Fibroblast of lung (primary cell): ENCODE data around the gene GMEB1. TPM values are rescaled to one million over a fixed set of nuclear protein-coding genes. Genes with fewer than 3 reads are reported as not detected.

ENCODE experiments used
- DNase-seq, 2 donors: peaks; one replicate each; pipeline versions ENCODE4 v3.0.0 to v3.0.0-alpha.2; 2010; ENCODE audit warnings: low read depth in 2 of 2
- H2AFZ ChIP-seq: 2 replicates; pipeline ENCODE4 v1.5.1; 2012; ENCODE audit warnings: low read length, control low read depth, inconsistent platforms
- H3K27ac ChIP-seq: 2 replicates; pipeline ENCODE4 v1.5.1; 2011; ENCODE audit warnings: low read length, control low read depth; ENCODE audit not compliant: insufficient read depth
- H3K27me3 ChIP-seq: 2 replicates; pipeline ENCODE4 v1.5.1; 2011; ENCODE audit warnings: mild to moderate bottlenecking, low read length; ENCODE audit not compliant: control insufficient read depth, insufficient read depth
- H3K36me3 ChIP-seq: 2 replicates; pipeline ENCODE4 v1.5.1; 2011; ENCODE audit warnings: low read length; ENCODE audit not compliant: control insufficient read depth, insufficient read depth
- H3K4me1 ChIP-seq: 2 replicates; pipeline ENCODE4 v1.5.1; 2011; ENCODE audit warnings: low read length; ENCODE audit not compliant: control insufficient read depth, insufficient read depth; ENCODE audit errors: extremely low read depth
- H3K4me2 ChIP-seq: 2 replicates; pipeline ENCODE4 v1.5.1; 2011; ENCODE audit warnings: low read length, control low read depth; ENCODE audit not compliant: insufficient read depth; ENCODE audit errors: extremely low read depth
- H3K4me3 ChIP-seq, 4 experiments: fragments of 200-600 bp in 1 of 4; sonication (generic) in 1 of 4; replicated peaks in 1 of 4; 2 replicates each; pipeline ENCODE4 v1.5.1; 2011 to 2016; ENCODE audit warnings: low read length in 4 of 4, low read depth in 3 of 4, mild to moderate bottlenecking in 3 of 4, control low read depth in 2 of 4, inconsistent platforms in 1 of 4, mixed read lengths in 1 of 4; ENCODE audit not compliant: insufficient read depth in 1 of 4; ENCODE audit errors: control extremely low read depth in 1 of 4
- H3K79me2 ChIP-seq: 2 replicates; pipeline ENCODE4 v1.5.1; 2012; ENCODE audit warnings: mild to moderate bottlenecking, low read length, inconsistent platforms; ENCODE audit not compliant: control insufficient read depth, insufficient read depth
- H3K9ac ChIP-seq: 2 replicates; pipeline ENCODE4 v1.5.1; 2011; ENCODE audit warnings: mild to moderate bottlenecking, low read length, control low read depth; ENCODE audit not compliant: insufficient read depth
- H3K9me3 ChIP-seq: 2 replicates; pipeline ENCODE4 v1.5.1; 2012; ENCODE audit warnings: low read depth, low read length; ENCODE audit not compliant: control insufficient read depth, insufficient read depth
- H4K20me1 ChIP-seq: 2 replicates; pipeline ENCODE4 v1.5.1; 2011; ENCODE audit warnings: low read length; ENCODE audit not compliant: control insufficient read depth, insufficient read depth; ENCODE audit errors: extremely low read depth
- EZH2 ChIP-seq: IDR thresholded peaks from 2 replicates; pipeline ENCODE4 v1.5.1; 2012; ENCODE audit warnings: low read length, control low read depth, mild to moderate bottlenecking; ENCODE audit errors: missing control alignments
- polyA plus RNA-seq, 2 donors: library from polyadenylated mRNA; depleted of rRNA in 1 of 2; stranded (reverse) in 1 of 2; unstranded in 1 of 2; fragments of >200 nt; gene quantifications; 2 replicates each; pipeline ENCODE4 v1.2.1, GENCODE V29; 2011 to 2012; ENCODE audit warnings: missing spikeins in 1 of 2
- total RNA-seq: library from RNA; depleted of rRNA; stranded (reverse); fragments of >200 nt; gene quantifications from 2 replicates; pipeline ENCODE4 v1.2.1, GENCODE V29; 2014
- TF ChIP-seq, protein P1 (sequence below), 2 donors: IDR thresholded peaks in 1 of 2; conservative IDR thresholded peaks in 1 of 2; 1 replicate in 1 of 2; 2 replicates in 1 of 2; pipeline ENCODE4 v1.5.1; 2011 to 2012; ENCODE audit warnings: low read length in 2 of 2, control low read depth in 1 of 2, inconsistent platforms in 1 of 2, low read depth in 1 of 2, mild to moderate bottlenecking in 1 of 2

GMEB1 gene
- total and polyA plus RNA-seq, 2 donors (not counting 1 experiment from before 2014, with no cell fraction given) = 5.4 to 8.9 TPM

- H3K9ac ChIP-seq = no peak overlapping the region
- H3K9me3 ChIP-seq = no peaks in the 10 kb centered on the region
- TF ChIP-seq, protein P1, sequence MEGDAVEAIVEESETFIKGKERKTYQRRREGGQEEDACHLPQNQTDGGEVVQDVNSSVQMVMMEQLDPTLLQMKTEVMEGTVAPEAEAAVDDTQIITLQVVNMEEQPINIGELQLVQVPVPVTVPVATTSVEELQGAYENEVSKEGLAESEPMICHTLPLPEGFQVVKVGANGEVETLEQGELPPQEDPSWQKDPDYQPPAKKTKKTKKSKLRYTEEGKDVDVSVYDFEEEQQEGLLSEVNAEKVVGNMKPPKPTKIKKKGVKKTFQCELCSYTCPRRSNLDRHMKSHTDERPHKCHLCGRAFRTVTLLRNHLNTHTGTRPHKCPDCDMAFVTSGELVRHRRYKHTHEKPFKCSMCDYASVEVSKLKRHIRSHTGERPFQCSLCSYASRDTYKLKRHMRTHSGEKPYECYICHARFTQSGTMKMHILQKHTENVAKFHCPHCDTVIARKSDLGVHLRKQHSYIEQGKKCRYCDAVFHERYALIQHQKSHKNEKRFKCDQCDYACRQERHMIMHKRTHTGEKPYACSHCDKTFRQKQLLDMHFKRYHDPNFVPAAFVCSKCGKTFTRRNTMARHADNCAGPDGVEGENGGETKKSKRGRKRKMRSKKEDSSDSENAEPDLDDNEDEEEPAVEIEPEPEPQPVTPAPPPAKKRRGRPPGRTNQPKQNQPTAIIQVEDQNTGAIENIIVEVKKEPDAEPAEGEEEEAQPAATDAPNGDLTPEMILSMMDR (conservative IDR thresholded peaks at IDR 0.05 in 1 of 2, IDR thresholded peaks at IDR 0.05 in 1 of 2; ENCODE audit: low read depth in 1 of 2, low read length in 2 of 2) = no peak
- no peak for TF ChIP-seq EZH2
Observed at GRCh38 chr1:28751315-28752060, 82.9 kb downstream of the GMEB1 start.

DNA sequence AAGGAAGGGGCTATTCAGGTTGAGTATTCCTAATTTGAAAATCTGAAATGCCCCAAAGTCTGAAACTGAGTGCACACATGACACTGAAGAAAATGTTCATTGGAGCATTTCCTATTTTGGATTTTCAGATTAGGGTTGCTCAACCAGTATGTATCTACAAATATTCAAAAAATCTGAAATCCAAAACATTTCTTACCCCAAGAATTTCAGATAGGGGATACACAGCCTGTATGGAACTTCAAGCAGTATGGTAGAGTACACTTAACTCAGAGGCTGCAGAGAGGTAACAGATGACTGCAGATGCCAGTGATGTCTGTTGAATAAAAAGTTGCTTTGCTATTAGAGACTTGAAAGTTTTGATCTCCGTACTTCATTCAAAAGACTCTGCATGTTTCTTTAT, 87.1 kb downstream of the GMEB1 start:
- no peaks in the 10 kb centered on the region for H3K9me3 ChIP-seq
- H3K79me2 ChIP-seq = peaks cover 100% of the 10 kb centered on the region
- H3K4me3 ChIP-seq = no peak overlapping the region
- peaks cover 8% of the 10 kb centered on the region for H3K4me1 ChIP-seq
- no peaks in the 10 kb centered on the region for H3K36me3 ChIP-seq
- H3K4me2 ChIP-seq = peak overlapping the region; percentile 58
- H3K9ac ChIP-seq = no peak overlapping the region
- no peaks in the 10 kb centered on the region for H3K27me3 ChIP-seq
- H4K20me1 ChIP-seq = peaks cover 7% of the 10 kb centered on the region
- no peak overlapping the region for H3K27ac ChIP-seq
- H2AFZ ChIP-seq = no peak overlapping the region
- TF ChIP-seq, protein P1 (conservative IDR thresholded peaks at IDR 0.05 in 1 of 2, IDR thresholded peaks at IDR 0.05 in 1 of 2; ENCODE audit: low read depth in 1 of 2, low read length in 2 of 2) = no peak
- TF ChIP-seq EZH2 = no peak
- DNase-seq = peak in 1 of 2 donors; percentile 42

More at GRCh38 chr1:28751315-28752060, 82.9 kb downstream of the GMEB1 start:
- Histone ChIP-seq H3K4me2 (peak overlapping the region; percentile 66), H3K27ac (no peak overlapping the region), H3K79me2 (peaks cover 97% of the 10 kb centered on the region), H3K4me1 (peaks cover 8% of the 10 kb centered on the region), H4K20me1 (peaks cover 1% of the 10 kb centered on the region), H2AFZ (no peak overlapping the region), H3K36me3 (no peaks in the 10 kb centered on the region), H3K4me3 (no peak overlapping the region), H3K27me3 (no peaks in the 10 kb centered on the region)
- peak; percentile 39 to 79 for DNase-seq

DNA sequence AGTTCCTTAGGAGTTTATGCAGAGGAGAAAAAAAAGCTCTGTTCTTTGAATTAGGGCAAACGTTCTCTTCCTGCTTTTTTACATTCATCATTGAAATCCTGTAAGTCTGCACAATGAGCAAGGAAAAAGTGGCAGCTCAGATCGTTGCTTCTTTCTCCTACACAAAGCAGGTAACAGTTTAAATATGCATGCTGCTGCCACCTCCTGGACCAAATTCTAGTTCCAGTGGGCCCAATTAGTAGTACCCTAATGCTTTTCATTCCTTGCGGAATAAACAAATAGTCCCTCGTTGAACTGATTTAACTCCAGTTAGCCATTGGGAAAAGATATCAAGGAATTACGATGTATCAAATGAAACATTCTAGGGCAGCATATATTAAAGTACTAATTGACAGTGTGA, 88.3 kb downstream of the GMEB1 start:
- Histone ChIP-seq H3K4me2 (no peak overlapping the region), H3K4me1 (peaks cover 8% of the 10 kb centered on the region), H3K9ac (no peak overlapping the region), H4K20me1 (peaks cover 7% of the 10 kb centered on the region), H3K4me3 (no peak overlapping the region), H3K36me3 (no peaks in the 10 kb centered on the region), H3K27me3 (no peaks in the 10 kb centered on the region), H3K79me2 (peaks cover 98% of the 10 kb centered on the region), H3K9me3 (no peaks in the 10 kb centered on the region), H2AFZ (no peak overlapping the region), H3K27ac (no peak overlapping the region)
- TF ChIP-seq, protein P1 (conservative IDR thresholded peaks at IDR 0.05 in 1 of 2, IDR thresholded peaks at IDR 0.05 in 1 of 2; ENCODE audit: low read depth in 1 of 2, low read length in 2 of 2) = peak in 1 of 2 donors; percentile 11
- TF ChIP-seq EZH2 = no peak
- DNase-seq = no peak
